Activated CD4-positive, alpha-beta T cell treated with anti-CD3 and anti-CD28 coated beads, Interleukin-2, amount 50 U/mL, for 4 hours (primary cell): Measurements from ENCODE around the gene ZBTB18.
A peak's percentile ranks its signal among the peaks of the same experiment; 100 is the strongest.
"Not testable (repeated sequence)": the region's sequence is repeated elsewhere in the genome, so short reads cannot be mapped to it uniquely, and the experiment has no call there.

ENCODE experiments used
- DNase-seq, 2 experiments: peaks; one replicate each; pipeline ENCODE4 v3.0.0-alpha.2; 2020

Gene ZBTB18

DNA sequence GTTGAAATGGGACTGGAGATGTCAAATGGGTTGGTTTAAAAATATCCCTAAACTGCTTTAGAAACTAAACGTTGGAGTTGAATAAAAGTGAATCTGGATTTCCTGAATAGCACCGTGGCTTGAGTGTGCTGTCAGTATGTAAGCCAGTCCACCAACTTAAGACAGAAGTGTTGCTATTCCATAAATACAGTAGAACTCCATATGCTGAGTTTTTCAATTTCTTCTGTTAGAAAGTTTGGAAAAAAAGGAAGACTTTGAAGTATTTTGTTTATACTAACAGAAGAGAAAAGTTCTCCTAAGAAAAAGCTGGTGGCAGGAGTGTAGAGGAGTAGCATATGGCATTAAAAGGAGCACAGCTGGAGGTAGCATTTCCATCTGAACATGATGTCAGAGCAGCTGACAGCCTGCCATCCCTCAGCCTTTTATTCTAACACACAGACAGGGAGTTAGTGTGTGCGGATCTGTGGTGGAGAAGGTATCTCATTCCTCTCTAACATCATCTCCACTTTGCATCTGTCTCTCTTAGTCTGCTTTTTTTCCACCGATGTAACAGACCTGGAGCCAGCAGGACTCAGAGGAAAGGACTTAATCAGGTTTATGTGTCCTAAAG lies at the start of gene ZBTB18:
ZBTB18 (plus strand) TSS at position 449 of the 610 bp plus-strand sequence; CDS start at position 598, 149 bp downstream.
- no peak for DNase-seq

DNA sequence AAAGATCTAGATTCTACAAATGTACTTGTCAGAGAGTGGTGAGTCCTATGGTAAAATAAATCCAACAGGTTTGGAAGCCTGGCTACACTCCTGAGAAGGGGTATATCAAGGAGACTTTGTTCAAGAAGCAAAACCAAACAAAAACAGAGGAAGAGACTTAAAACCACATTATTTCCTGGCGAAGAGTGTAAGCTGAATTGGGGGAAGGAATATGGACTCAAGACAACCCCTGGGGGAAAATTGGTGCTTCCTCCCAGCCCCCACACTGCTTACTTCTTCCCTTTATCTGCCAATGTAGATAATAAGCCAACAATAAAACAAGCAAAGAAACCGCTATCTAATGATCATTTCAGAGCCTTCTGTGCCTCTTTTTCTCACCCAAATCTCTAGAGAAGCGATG lies 48.4 kb upstream of the ZBTB18 start:
- DNase-seq, result no peak

DNA sequence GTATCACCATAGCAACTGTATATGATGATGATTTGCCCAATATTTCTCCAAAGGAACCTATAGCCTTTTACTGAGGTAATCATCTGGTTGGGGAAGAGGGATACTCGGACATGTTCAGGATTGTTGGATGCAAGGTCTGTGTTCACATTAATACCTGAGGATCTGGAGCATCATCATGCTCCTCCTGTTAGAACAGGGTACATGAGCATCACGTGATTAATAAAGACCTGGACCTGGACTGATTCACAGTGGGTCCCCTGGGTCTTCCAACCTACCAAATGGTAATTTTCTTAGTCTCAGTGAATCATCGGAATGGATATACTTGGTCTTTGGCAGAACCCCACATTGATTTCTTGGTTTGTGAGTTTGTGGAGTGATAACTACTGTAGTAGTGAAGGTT lies 45.6 kb upstream of the ZBTB18 start:
- no peak for DNase-seq

DNA sequence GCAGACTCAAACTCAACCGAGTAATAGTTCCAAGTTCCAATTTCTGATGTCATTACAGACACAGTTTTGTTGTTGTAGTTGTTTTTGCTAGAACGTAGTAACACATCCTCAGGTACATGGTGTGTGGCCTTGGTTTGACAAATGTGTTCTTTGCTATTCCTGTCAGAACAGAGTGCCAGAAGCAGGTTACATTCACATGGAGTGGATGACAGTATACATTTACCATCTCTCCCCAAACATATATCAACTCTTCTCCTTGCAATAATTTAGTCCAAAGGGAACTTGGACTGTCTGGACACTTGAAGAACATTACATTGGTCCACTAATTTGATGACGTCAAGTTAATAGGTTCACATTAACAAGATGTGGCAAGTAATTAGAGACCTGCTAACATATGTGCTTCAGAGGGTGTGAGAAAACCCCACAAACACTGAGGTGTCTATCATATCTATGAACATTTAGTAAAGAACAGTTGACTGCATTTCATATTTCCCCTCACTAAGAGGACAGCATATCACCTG lies 44.6 kb upstream of the ZBTB18 start:
- no peak for DNase-seq

DNA sequence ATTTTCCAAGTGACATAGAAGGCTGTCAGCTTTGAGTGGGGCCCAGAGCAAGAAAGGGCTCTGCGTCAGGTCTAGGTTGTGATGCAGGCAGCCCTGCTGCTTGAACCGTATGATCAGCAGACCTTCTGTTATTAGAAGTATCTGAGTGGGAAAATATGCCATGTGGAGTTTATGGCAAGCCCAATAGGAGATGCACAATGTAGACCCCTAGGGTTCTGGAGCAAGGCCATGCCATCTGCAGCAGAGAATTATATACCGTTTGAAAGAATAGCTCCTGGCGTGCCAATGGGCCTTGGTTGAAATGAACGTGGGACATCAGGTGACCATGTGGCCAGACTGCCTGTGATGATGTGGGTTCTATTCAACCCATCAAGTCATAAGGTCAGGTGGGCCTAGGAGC lies 44.1 kb upstream of the ZBTB18 start:
- no peak for DNase-seq

DNA sequence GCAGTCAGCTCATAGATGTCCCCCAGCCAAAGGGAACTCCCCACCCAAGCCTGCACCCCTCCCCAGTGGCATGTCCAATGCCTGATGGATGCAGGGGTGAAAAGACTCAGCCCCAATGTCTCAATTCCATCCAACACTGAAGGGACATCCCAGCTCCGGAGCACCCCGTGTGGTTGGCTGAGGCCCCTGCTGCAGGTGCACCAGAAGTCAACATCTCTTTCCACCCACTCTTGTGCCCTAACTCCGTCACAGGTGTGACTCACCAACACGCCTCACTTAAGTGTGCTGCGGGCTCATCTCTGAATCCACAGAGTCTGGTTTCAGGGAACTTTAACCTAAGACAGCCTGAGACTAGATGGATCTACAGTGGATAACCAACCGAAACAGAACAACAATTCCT lies 40.9 kb upstream of the ZBTB18 start:
- DNase-seq, result peak; percentile 24 to 26

DNA sequence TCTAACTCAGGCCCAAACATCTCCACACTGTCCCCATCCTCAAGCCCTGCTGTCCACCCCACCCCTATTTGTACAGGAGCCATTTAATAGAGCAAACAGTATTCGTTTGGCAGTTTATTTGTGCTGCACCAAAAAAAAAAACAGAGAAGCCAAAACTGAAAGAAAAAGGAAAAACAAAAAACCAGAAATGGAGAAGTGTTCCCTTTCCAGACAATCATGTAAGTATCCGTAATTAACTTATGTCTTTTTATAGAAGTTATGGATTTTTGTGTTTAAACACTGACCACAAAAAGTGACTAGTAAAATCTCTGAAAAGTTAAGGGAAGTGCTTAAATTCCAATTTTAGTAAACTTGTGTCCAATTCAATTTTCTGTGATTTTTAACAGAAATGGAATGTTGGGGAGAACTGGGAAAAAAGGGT lies 40.4 kb upstream of the ZBTB18 start:
- no peak for DNase-seq

DNA sequence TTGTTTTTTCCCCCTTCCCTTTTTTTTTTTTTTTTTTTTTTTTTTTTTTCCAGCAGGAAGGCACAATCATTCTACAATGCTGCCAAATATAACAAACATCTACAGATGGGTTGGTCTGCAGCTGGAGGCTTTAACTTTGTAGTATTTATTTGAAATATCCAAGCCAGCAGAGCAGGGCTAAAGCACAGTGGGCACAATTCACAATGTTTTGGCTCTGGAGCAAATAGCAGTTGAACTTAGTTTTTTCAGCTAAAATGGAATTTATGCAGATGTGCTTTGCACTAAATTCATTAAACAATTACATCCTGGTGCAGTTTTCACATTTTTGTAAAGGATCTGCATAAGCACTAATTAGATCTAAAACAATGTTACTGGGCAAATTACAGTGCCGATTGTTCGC lies 39.8 kb upstream of the ZBTB18 start:
- DNase-seq, result no peak

DNA sequence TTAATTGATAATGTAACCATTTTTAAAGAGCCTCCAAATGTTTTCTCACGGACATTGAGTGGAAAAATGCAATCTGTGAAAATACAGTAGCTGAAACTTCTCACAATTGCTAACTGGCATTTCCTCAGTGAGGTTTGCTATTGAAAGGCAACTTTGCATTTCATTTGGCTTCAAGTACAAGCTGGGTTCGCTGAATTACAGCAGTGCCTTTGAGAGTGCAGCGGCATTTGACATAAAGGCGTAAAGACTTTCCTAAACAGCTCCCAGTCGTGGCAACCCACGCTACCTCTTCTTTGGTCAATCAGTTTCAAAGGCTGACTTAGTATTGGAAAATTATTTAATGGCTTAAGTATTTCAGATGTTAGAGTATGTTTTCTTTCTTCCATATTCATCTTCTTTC lies 39.3 kb upstream of the ZBTB18 start:
- DNase-seq, result no peak

DNA sequence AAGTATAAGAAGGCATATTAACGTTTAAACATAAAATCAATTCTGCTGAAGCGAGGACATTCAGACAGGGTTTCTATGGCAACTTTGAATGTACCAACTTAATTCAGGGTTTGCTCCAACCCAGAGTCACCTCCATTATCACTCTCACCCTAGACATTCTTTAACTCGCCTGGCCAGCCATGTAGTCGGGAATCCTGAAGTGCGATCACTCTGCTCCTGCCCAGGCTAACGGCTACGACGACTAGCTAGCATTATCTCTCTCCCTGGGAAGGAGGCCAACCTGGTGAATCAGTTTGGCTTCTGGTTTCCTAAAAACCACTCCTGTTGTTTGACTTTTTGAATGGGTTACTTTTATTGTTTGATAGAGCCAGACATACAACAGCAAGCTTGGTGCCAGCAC lies 38.9 kb upstream of the ZBTB18 start:
- no peak for DNase-seq

DNA sequence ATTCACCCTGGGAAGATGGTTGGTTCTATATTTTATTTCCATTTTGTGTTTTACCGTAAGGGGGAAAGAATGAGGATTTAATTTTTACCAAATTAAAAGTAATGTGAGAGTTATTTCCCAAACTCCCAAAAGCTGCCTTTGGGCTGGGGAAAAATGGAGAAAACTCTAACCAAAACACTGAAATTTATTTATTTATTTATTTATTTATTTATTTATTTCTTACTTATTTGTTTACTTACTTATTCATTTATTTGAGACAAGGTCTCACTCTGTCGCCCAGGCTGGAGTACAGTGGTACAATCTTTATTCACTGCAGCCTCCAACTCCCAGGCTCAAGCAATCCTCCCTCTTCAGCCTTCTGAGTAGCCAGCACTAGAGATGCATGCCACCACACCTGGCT lies 38.0 kb upstream of the ZBTB18 start:
- no peak for DNase-seq

DNA sequence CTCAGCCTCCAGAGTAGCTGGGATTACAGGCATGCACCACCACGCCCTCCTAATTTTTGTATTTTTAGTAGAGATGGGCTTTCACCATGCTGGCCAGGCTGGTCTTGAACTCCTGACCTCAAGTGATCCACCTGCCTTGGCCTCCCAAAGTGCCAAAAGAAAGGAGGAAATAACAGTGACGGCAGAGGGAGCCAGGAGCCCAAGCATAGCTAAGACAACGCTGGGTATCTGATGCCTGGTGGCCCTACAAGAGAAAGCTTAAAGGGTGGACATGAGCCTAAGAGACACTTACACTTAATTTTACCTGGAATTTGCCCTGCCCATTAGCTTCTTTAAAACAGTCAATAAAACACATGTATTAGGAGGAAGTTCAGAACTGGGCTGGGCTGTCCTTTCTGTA lies 36.2 kb upstream of the ZBTB18 start:
- DNase-seq, result not testable (repeated sequence)

DNA sequence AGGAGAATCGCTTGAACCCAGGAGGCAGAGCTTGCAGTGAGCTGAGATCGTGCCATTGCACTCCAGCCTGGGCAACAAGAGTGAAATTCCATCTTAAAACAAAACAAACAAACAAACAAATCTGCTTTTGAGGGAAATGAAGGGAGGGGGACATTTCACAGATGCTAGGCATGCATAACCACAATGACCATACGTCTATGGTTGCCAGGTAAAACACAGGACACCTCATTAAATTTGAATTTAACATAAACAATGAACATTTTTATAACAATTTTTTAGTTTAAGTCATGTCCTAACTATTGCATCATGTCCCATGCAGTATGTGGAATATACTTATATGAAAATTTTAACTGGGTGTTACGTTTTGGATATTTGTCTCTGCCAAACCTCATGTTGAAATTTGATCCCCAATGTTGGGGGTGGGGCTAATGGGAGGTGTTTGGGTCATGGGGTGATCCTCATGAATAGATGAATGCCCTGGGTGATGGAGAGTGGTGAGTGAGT lies 31.0 kb upstream of the ZBTB18 start:
- no peak for DNase-seq

DNA sequence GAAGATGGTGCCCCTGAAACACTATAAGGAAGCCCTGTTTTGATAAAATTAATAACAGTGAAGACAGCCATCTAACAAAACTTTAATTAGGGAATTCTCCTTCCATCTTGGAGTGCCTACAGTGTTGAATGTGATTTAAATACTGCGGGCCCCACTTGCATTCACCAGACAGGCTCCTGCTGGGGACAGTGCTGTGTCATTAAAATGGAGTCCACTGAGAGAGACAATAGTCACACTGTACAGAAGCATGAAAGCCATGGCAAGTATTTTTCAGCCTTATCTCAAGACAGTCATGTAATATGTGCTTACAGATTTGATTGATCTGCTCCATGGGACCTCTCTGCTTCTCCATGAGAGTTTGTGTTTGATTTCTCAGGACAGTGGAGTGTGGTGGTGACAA lies 29.7 kb upstream of the ZBTB18 start:
- DNase-seq, result no peak

DNA sequence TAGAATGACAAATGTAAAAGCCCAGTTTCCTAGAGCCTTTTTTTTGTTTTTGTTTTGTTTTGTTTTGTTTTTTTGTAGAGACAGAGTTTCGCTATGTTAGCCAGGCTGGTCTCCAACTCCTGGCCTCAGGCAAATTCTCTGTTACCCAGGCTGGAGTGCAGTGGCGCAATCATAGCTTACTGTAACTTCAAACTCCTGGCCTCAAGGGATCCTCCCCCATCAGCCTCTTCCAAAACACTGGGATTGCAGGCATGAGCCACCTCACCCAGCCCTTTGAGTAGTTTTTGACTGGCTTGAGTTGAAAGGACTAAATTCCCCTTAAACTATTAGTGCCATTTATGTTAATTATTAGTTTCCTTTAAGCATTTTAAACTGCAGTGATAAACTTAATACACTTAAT lies 28.8 kb upstream of the ZBTB18 start:
- no peak for DNase-seq

DNA sequence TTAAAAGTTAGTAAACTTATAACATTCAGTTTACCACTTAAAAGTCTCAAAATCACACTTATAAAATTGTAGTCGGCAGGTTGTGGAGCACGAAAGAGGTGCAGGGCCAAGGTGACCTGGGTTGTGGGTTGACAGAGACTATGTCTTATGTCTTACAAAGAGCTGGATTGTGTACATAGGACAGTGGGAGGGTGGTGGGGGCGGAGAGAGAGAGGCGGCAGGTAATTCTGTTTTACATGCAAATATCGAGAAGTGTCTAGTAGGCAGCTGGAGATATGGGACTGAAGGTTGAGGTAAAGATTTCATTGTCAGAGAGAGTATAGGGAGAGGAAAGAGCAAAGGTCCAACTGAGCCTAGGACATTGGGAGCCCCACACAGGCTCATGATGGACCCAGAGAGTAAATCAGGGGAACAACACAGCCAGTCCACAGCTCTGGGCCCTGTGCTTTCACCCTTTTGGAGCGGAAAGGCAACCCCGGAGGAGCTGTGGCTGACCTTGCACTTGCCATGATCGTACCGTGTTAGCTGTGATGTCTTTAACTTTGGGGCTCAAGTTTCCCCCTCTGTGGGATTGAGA lies 28.1 kb upstream of the ZBTB18 start:
- DNase-seq, result no peak

DNA sequence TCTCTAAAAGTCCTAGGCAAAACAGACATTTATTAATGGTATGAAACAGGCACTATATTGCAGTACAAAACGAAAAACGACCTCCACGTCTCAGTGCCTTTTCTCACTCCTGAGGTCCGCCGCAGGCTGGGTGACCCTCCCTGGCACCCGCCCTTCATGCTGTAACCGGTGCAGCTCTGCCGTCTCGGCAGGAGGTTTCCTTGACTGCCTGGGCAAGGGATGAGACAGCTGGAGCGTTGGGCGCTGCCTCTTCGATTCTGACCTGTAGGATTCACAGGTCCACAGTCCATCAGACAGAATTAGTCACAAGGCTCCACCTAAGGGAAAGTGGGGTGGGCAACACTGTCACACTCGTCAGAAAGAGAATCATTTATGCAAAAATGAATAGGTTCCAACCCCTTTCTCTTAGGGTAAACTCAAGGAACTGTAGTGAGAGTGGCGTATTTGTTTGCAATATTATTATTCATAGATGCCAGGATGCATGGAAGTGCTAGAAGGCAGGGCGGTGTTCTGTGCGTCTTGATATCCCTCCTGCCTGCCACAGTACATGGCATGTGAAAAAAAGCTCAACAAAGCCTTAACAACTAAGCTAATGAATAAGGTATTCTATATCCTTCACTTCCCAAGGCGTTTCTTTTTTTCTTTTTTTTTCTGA lies 23.5 kb upstream of the ZBTB18 start:
- DNase-seq, result no peak

DNA sequence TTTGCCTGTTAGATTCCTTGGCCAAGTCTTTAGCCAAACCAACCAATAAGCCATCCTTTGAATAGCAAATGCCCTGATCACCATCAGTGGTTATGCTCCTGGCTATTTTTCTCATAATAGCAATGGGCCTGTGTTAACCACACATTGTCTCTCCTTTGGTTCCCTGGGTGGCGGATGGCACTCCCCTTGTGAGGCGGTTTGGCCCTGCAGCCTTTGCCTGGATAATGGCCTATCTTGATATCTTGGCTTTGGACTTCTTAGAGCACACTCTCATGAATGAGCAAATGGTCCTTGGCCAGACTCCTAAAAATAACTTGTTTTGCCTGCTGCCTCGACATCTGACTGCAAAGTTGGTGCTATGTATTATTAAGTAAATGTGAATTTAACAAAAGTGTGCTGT lies 22.4 kb upstream of the ZBTB18 start:
- no peak for DNase-seq

DNA sequence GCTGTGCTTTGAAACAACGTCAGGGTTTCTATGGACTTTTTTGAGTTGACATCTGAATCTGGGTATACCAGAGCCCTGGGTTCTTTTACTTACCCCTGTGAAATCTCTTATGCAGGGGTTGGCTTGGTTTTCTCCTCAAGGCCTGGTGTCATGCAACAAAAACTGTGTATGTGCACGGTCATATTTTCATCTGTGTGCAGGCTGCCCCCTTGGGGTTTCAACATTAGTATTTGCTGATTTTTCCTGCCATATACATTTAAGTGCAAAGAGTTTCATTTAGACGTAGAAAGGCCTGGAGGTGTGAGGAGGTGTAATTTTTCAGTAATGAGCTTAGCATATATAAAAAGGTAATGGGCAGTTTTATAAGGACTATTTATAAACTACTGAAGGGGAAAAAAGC lies 22.0 kb upstream of the ZBTB18 start:
- no peak for DNase-seq

DNA sequence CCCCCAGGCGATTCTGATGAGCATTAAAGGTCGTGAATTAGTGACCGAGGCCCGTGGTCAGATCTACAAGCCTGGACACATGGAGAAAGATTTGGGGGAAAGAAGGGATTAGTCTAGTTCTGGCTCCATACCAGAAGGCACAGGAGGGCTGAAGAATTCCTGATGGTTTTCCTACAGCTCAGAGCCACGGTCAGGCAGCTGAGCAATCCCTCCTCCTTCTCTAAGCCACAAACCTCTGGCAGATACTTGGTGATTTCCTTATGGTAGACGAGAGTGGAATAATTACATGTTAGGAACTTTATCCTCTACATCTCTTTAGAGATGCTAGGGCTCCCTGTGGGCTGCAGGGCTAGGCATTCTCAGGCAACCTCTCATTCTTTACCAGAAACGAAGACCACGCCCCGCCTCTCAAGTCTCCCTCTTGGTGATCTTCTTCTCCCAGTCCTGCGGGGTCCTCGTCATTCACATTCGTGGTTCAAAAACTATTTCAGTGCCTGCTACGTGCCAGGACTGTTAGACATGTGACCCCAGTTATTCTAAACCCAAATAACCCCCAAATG lies 20.5 kb upstream of the ZBTB18 start:
- no peak for DNase-seq

DNA sequence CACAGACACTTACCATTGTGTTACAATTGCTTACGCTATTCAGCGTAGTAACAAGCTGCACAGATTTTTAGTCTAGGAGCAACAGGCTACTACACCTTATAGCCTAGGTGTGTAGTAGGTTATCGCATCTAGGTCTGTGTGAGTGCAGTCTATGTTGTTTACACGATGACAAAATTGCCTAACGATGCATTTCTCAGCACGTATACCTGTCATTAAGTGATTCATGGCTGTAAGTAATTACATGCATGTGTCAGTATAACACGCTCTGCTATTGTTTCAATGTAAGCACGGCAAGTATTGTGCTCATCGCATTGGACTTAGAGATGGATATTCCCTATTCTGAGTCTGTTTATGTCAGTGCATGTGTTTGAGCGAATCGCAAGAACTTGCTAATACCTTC lies 15.7 kb upstream of the ZBTB18 start:
- DNase-seq, result no peak

DNA sequence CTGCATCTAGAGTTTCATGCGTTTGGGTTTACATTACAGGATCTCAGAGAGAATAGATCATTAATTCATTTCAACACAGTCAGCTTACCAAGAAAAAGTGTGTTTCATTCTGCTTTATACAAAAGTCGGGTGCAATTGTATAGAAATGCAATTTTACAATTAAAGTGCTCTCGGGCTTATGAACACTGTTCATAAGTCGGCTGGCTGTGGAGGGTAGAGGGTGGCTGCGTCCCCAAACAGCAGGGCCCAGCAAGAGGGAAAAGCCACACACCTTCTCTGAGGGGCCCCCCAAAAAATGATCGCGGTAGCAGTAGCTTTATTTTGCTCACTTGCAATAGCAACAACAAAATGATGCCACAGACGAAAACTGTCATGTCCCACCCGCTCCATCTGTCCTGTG lies 13.8 kb upstream of the ZBTB18 start:
- no peak for DNase-seq

DNA sequence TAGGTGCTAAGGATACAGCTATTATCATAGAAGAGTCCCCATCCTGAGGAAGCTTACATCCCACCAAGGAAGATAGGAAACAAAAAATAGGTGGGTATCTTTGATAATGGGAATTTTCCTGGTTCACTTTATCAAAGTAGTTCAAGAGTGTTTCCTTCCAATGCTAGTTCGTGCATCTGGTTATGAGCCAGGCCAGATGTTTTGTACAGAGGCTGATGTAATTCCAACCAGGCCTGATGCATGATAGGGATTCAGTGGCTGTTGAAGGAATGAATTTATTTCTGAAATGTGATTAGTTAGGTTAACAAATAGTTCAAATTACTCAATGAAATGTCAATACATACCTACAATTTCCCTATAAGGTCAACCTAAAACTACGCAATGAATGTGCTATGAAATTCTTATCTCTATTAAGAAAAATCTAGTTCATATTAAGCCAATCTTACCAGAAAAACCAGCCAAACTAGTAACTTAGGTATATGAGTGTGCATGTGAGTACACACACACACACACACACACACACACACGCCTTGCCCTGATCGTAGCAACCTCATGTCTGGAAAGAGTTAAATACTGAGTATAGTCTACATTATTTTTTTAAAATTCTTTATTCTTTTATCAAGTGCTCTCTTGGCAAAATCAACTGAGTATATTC lies 9.5 kb upstream of the ZBTB18 start:
- no peak for DNase-seq
